SH-SY5Y (cell line): Measurements from ENCODE around the gene MARS1.

Experiments
- GATA2 ChIP-seq: IDR thresholded peaks from 2 replicates; pipeline ENCODE4 v1.6.1; 2011; ENCODE audit warnings: mild to moderate bottlenecking, low read depth, low read length
- GATA3 ChIP-seq: IDR thresholded peaks from 2 replicates; pipeline ENCODE4 v1.6.1; 2011; ENCODE audit warnings: low read depth, mild to moderate bottlenecking, low read length, moderate library complexity

- TF ChIP-seq GATA2 (no peak), GATA3 (no peak)
These were observed 28.2 kb downstream of the MARS1 start for GRCh38 chr12:57515934-57516541.
